CD14-positive monocyte (primary cell): ENCODE measurements around the gene ZNF57. TPM values are rescaled to one million over a fixed set of nuclear protein-coding genes. Genes with fewer than 3 reads are reported as not detected.
A peak's percentile ranks its signal among the peaks of the same experiment; 100 is the strongest.

Experiments used
- DNase-seq, 3 donors: peaks; one replicate each; pipeline ENCODE4 v3.0.0-alpha.2; 2011 to 2022
- H2AFZ ChIP-seq: 2 replicates; pipeline ENCODE4 v1.6.0; 2012; ENCODE audit warnings: mild to moderate bottlenecking, low read depth, low read length, inconsistent platforms; ENCODE audit not compliant: insufficient read depth, poor library complexity, severe bottlenecking
- H3K27ac ChIP-seq, 2 donors: 1 replicate in 1 of 2; 2 replicates in 1 of 2; pipeline ENCODE4 v1.5.1; 2012 to 2013; ENCODE audit warnings: low read length in 2 of 2, control low read depth in 1 of 2, inconsistent platforms in 1 of 2, low read depth in 1 of 2, mild to moderate bottlenecking in 1 of 2
- H3K27me3 ChIP-seq, 2 donors: one replicate each; pipeline versions ENCODE4 v1.6.0 to v1.6.1; 2011 to 2013; ENCODE audit warnings: low read length in 2 of 2; ENCODE audit not compliant: control insufficient read depth in 2 of 2, insufficient read depth in 2 of 2
- H3K36me3 ChIP-seq, 2 donors: replicated peaks in 1 of 2; 1 replicate in 1 of 2; 2 replicates in 1 of 2; pipeline versions ENCODE4 v1.5.1 to v1.6.1; 2012 to 2013; ENCODE audit warnings: low read length in 2 of 2, control low read depth in 1 of 2, inconsistent platforms in 1 of 2, mild to moderate bottlenecking in 1 of 2; ENCODE audit not compliant: insufficient read depth in 2 of 2, control insufficient read depth in 1 of 2
- H3K4me1 ChIP-seq, 2 donors: 1 replicate in 1 of 2; 2 replicates in 1 of 2; pipeline versions ENCODE4 v1.5.1 to v1.6.1; 2012 to 2013; ENCODE audit warnings: low read length in 2 of 2, control low read depth in 1 of 2, inconsistent platforms in 1 of 2, mild to moderate bottlenecking in 1 of 2, moderate library complexity in 1 of 2; ENCODE audit not compliant: insufficient read depth in 2 of 2, control insufficient read depth in 1 of 2
- H3K4me2 ChIP-seq: replicated peaks from 2 replicates; pipeline ENCODE3; 2012; ENCODE audit warnings: low read length, moderate library complexity, mild to moderate bottlenecking; ENCODE audit not compliant: poor library complexity, severe bottlenecking; ENCODE audit errors: extremely low read depth
- H3K4me3 ChIP-seq, 3 experiments: fragments of 200-600 bp in 1 of 3; sonication (generic) in 1 of 3; replicated peaks in 1 of 3; 1 replicate in 2 of 3; 2 replicates in 1 of 3; pipeline ENCODE4 v1.5.1; 2011 to 2013; ENCODE audit warnings: low read length in 3 of 3, mild to moderate bottlenecking in 3 of 3, control low read depth in 2 of 3, low read depth in 2 of 3, inconsistent platforms in 1 of 3, moderate library complexity in 1 of 3
- H3K79me2 ChIP-seq: 2 replicates; pipeline ENCODE4 v1.6.0; 2012; ENCODE audit warnings: mild to moderate bottlenecking, control low read depth, inconsistent platforms, low read length, moderate library complexity; ENCODE audit not compliant: insufficient read depth
- H3K9ac ChIP-seq: 2 replicates; pipeline ENCODE4 v1.6.0; 2017; ENCODE audit warnings: low read length, mild to moderate bottlenecking; ENCODE audit not compliant: insufficient read depth, poor library complexity, severe bottlenecking
- H3K9me3 ChIP-seq, 2 donors: replicated peaks in 1 of 2; 1 replicate in 1 of 2; 2 replicates in 1 of 2; pipeline versions ENCODE4 v1.5.1 to v1.6.1; 2012 to 2013; ENCODE audit warnings: low read length in 2 of 2, control low read depth in 1 of 2; ENCODE audit not compliant: control insufficient read depth in 1 of 2, insufficient read depth in 1 of 2
- H4K20me1 ChIP-seq: 2 replicates; pipeline ENCODE4 v1.6.0; 2012; ENCODE audit warnings: mild to moderate bottlenecking, low read length, control low read depth, moderate library complexity; ENCODE audit not compliant: insufficient read depth
- H3K27ac Mint-ChIP-seq, 7 donors: one replicate each; pipeline ENCODE4 v1.8.0; 2020; ENCODE audit warnings: mild to moderate bottlenecking in 7 of 7, mixed read lengths in 7 of 7, moderate library complexity in 6 of 7, inconsistent platforms in 2 of 7
- H3K27me3 Mint-ChIP-seq, 3 donors: one replicate each; pipeline ENCODE4 v1.8.0; 2021 to 2022; ENCODE audit warnings: low read depth in 3 of 3, mild to moderate bottlenecking in 3 of 3, mixed read lengths in 3 of 3, moderate library complexity in 3 of 3, inconsistent platforms in 1 of 3
- H3K36me3 Mint-ChIP-seq, 2 donors: one replicate each; pipeline ENCODE4 v1.8.0; 2020; ENCODE audit warnings: mixed read lengths in 2 of 2, inconsistent platforms in 1 of 2, mild to moderate bottlenecking in 1 of 2
- H3K4me1 Mint-ChIP-seq: one replicate; pipeline ENCODE4 v1.8.0; 2020; ENCODE audit warnings: mild to moderate bottlenecking, mixed read lengths
- H3K4me3 Mint-ChIP-seq, 2 donors: one replicate each; pipeline ENCODE4 v1.8.0; 2020; ENCODE audit warnings: mild to moderate bottlenecking in 2 of 2, mixed read lengths in 2 of 2, moderate library complexity in 1 of 2
- H3K9me3 Mint-ChIP-seq, 7 donors: one replicate each; pipeline ENCODE4 v1.8.0; 2020 to 2022; ENCODE audit warnings: mixed read lengths in 7 of 7, mild to moderate bottlenecking in 6 of 7, moderate library complexity in 6 of 7, inconsistent platforms in 2 of 7
- WGBS: methylation state at CpG from one replicate; pipeline ENCODE4 v1.1.5; 2013; ENCODE audit warnings: missing lambda C conversion rate; ENCODE audit not compliant: insufficient coverage; 5-methylcytosine and 5-hydroxymethylcytosine counted together
- intact Hi-C, 2 donors: fragments of 100-400 bp; cut with micrococcal nuclease; formaldehyde crosslinking; loops; one replicate each; pipeline versions ENCODE4 v1.15.0 to v1.15.1; 2023
- polyA plus RNA-seq, 3 donors: library from polyadenylated mRNA; depleted of rRNA in 1 of 3; unstranded in 2 of 3; stranded (reverse) in 1 of 3; fragments of 300-500 nt in 2 of 3; fragments of >200 nt in 1 of 3; fragmentation: Illumina TruSeq in 2 of 3; gene quantifications; 1 replicate in 2 of 3; 2 replicates in 1 of 3; pipeline ENCODE4 v1.2.3, GENCODE V29; 2012 to 2021
- TF ChIP-seq, protein P1 (sequence below): fragments of 200-600 bp; IDR thresholded peaks from one replicate; pipeline ENCODE4 v1.8.0; 2022; ENCODE audit warnings: antibody characterized with exemption, mild to moderate bottlenecking

The ZNF57 gene
- polyA plus RNA-seq, 3 donors = 1.4 to 2.1 (median 1.9) TPM

DNA sequence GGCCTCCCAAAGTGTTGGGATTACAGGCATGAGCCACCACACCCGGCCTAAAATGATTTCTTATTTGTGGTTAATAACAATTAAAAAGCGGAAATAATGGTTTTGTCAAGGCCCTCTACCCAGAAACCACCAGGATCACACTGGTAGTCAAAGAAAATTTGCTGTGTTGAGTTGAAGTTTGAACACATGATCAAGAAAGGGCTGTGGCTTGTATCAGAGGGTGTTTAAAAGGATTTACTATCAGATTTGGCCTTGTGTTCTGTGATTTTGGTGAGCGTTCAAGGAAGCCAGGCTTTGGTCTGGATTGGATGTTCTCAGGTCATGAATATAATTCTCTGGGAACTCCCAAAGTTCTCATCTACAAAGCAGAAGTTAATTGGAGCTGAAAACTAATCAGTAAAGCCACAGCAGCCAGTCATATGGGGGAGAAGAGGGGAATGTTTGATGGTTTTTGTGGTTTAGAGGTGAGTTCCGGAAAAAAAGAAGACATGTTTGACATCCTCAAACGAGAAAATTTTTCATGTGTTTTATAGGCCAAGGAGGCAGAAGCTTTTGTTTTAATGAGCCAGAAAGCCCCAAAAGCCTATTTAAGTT lies 44.2 kb upstream of the ZNF57 start:
- Histone ChIP-seq H4K20me1 (no peaks in the 10 kb centered on the region), H3K4me1 (no peaks in the 10 kb centered on the region), H3K79me2 (no peaks in the 10 kb centered on the region), H3K27me3 (no peaks in the 10 kb centered on the region), H2AFZ (no peak overlapping the region), H3K4me2 (no peak overlapping the region), H3K4me3 (no peak overlapping the region), H3K9me3 (peaks cover 61 to 83% of the 10 kb centered on the region in 2 donors), H3K27ac (no peak overlapping the region), H3K36me3 (peaks cover 22 to 34% of the 10 kb centered on the region in 2 donors), H3K9ac (no peak overlapping the region)
- H3K9me3 Mint-ChIP-seq = peaks cover 61 to 90% (median 80%) of the 10 kb centered on the region in 7 donors
- H3K27me3 Mint-ChIP-seq = peaks cover 0 to 4% (median 0%) of the 10 kb centered on the region in 3 donors
- TF ChIP-seq, protein P1, sequence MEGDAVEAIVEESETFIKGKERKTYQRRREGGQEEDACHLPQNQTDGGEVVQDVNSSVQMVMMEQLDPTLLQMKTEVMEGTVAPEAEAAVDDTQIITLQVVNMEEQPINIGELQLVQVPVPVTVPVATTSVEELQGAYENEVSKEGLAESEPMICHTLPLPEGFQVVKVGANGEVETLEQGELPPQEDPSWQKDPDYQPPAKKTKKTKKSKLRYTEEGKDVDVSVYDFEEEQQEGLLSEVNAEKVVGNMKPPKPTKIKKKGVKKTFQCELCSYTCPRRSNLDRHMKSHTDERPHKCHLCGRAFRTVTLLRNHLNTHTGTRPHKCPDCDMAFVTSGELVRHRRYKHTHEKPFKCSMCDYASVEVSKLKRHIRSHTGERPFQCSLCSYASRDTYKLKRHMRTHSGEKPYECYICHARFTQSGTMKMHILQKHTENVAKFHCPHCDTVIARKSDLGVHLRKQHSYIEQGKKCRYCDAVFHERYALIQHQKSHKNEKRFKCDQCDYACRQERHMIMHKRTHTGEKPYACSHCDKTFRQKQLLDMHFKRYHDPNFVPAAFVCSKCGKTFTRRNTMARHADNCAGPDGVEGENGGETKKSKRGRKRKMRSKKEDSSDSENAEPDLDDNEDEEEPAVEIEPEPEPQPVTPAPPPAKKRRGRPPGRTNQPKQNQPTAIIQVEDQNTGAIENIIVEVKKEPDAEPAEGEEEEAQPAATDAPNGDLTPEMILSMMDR = no peak
- H3K36me3 Mint-ChIP-seq = peaks cover 22 to 34% of the 10 kb centered on the region in 2 donors
- intact Hi-C loops = no loop called here
- no peaks in the 10 kb centered on the region for H3K4me1 Mint-ChIP-seq
- 100% methylated on average over 1 of the region's 5 CpGs for WGBS
- DNase-seq = no peak
- H3K4me3 Mint-ChIP-seq = no peak overlapping the region
- H3K27ac Mint-ChIP-seq = no peak overlapping the region

DNA sequence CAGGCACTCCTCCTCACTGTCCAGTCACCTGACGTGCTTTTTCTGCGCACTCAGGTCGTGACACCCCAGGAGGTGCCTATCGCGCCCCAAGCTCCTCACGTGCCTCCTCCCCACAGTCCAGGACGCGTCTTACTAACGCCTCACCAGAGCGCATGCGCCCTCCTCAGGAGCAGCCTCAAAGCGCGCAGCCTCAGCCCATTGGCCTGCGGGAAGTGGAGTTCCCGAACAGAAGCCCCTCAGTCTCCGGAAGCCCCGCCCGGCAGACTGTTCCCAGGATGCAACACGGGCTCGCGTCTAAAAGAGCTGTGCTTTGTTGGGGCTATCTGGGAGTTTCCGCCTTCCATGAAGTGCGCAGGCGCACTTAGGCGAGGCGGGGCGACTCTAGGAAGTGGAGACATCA lies 41.9 kb upstream of the ZNF57 start:
- H4K20me1 ChIP-seq = no peaks in the 10 kb centered on the region
- 78% methylated on average over 25 of the region's 27 CpGs for WGBS
- H3K4me3 ChIP-seq = no peak overlapping the region

More for the DNA sequence above, 41.9 kb upstream of the ZNF57 start:
- no peak overlapping the region for H3K4me3 Mint-ChIP-seq
- H3K4me1 Mint-ChIP-seq = no peaks in the 10 kb centered on the region
- H3K27ac Mint-ChIP-seq = peak overlapping the region in 1 of 7 donors; percentile 72
- Histone ChIP-seq H3K9me3 (peaks cover 42 to 60% of the 10 kb centered on the region in 2 donors), H3K4me2 (no peak overlapping the region), H3K27me3 (no peaks in the 10 kb centered on the region), H3K4me1 (no peaks in the 10 kb centered on the region), H3K79me2 (no peaks in the 10 kb centered on the region), H3K27ac (no peak overlapping the region), H2AFZ (no peak overlapping the region), H3K36me3 (peaks cover 0 to 11% of the 10 kb centered on the region in 2 donors), H3K9ac (no peak overlapping the region)
- DNase-seq = no peak
- peaks cover 0 to 13% of the 10 kb centered on the region in 2 donors for H3K36me3 Mint-ChIP-seq
- H3K9me3 Mint-ChIP-seq = peaks cover 40 to 74% (median 57%) of the 10 kb centered on the region in 7 donors
- TF ChIP-seq, protein P1 = no peak
- intact Hi-C loops = no loop called here
- H3K27me3 Mint-ChIP-seq = peaks cover 0 to 4% (median 0%) of the 10 kb centered on the region in 3 donors
